Lung (tissue), 12 donors: ENCODE measurements around the gene COBL. TPM values are rescaled to one million over a fixed set of nuclear protein-coding genes. Genes with fewer than 3 reads are reported as not detected.

ENCODE experiments used
- ATAC-seq: fragments of 200-7000 bp; cut with Tn5 transposase; one replicate; pipeline ENCODE4 v1.9.1; 2020; ENCODE audit warnings: moderate number of reproducible peaks; ENCODE audit not compliant: insufficient read depth, low FRiP score
- DNase-seq, 3 donors: peaks; one replicate each; pipeline ENCODE4 v3.0.0-alpha.2; 2013 to 2017
- H3K27ac ChIP-seq, 2 donors: one replicate each; pipeline ENCODE4 v1.5.1; 2013; ENCODE audit warnings: mild to moderate bottlenecking in 2 of 2, moderate library complexity in 2 of 2, control low read depth in 1 of 2, inconsistent platforms in 1 of 2, low read depth in 1 of 2, low read length in 1 of 2
- H3K27me3 ChIP-seq, 3 donors: one replicate each; pipeline ENCODE4 v1.5.1; 2013; ENCODE audit warnings: low read length in 2 of 3; ENCODE audit not compliant: control insufficient read depth in 3 of 3, insufficient read depth in 3 of 3
- H3K36me3 ChIP-seq, 4 donors: one replicate each; pipeline ENCODE4 v1.5.1; 2013; ENCODE audit warnings: low read length in 4 of 4, mild to moderate bottlenecking in 1 of 4, moderate library complexity in 1 of 4; ENCODE audit not compliant: control insufficient read depth in 4 of 4, insufficient read depth in 4 of 4
- H3K4me1 ChIP-seq, 5 donors: one replicate each; pipeline ENCODE4 v1.5.1; 2013; ENCODE audit warnings: low read length in 5 of 5, mild to moderate bottlenecking in 2 of 5, moderate library complexity in 1 of 5; ENCODE audit not compliant: control insufficient read depth in 5 of 5, insufficient read depth in 5 of 5
- H3K4me3 ChIP-seq: one replicate; pipeline ENCODE4 v1.5.1; 2013; ENCODE audit warnings: mild to moderate bottlenecking, control low read depth, moderate library complexity
- H3K9ac ChIP-seq, 2 donors: one replicate each; pipeline ENCODE4 v1.5.1; 2013; ENCODE audit warnings: low read length in 2 of 2, control low read depth in 1 of 2; ENCODE audit not compliant: insufficient read depth in 1 of 2
- H3K9me3 ChIP-seq, 4 donors: one replicate each; pipeline ENCODE4 v1.5.1; 2013; ENCODE audit warnings: low read length in 3 of 4, mild to moderate bottlenecking in 1 of 4, moderate library complexity in 1 of 4; ENCODE audit not compliant: control insufficient read depth in 4 of 4, insufficient read depth in 3 of 4
- WGBS, 2 donors: extraction: QIAGEN DNeasy Blood & Tissue Kit; methylation state at CpG; one replicate each; pipeline ENCODE4 v1.1.7; 2013; 5-methylcytosine and 5-hydroxymethylcytosine counted together
- polyA plus RNA-seq, 2 donors: library from polyadenylated mRNA; stranded (reverse); fragments of 200-250 nt; gene quantifications; one replicate each; pipeline ENCODE4 v1.2.1, GENCODE V29; 2013
- total RNA-seq, 2 donors: library from RNA; depleted of rRNA in 1 of 2; stranded (reverse); fragments of >200 nt in 1 of 2; gene quantifications; one replicate each; pipeline ENCODE4 v1.2.1, GENCODE V29; 2014 to 2021
- TF ChIP-seq, protein P1 (sequence below): IDR thresholded peaks from 2 replicates; pipeline ENCODE4 v1.5.1; 2012; ENCODE audit warnings: mild to moderate bottlenecking; ENCODE audit errors: control extremely low read depth, extremely low read depth
- donor health status: control.
- donor health status: control.
- donor health status: Bipolar disorder and iron deficiency.
- donor health status: healthy.
- donor health status: DM: yes; HTN: yes; CAD: no.

The COBL gene
- total and polyA plus RNA-seq, 4 donors: 6.3 to 38.1 (median 15.0) TPM

DNA sequence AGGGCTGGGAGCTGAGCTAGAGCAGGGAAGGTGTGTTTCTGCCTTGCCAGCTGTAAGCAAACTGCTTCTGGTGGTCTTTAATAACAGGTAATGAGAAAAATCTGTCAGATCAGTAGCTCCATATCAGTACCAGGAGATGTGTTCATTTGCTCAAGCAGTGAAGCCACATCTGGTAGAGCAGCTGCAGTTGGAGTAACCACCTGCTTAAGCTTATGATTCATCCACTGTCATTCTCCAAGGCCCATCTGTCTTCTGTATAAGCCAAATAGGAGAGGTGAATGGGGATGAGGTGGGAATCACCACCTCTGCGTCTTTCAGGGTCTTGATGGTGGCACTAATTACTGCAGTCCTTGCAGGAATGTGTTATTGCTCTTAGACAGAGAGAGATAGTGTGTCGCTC lies 18.4 kb upstream of the COBL start:
- DNase-seq (no peak), ATAC-seq (no peak)
- H3K36me3 ChIP-seq: no peaks in the 10 kb centered on the region
- H3K27me3 ChIP-seq: no peaks in the 10 kb centered on the region
- WGBS, 2 donors: 86 to 97% methylated on average over 2 of the region's 2 CpGs
- no peaks in the 10 kb centered on the region for H3K4me1 ChIP-seq
- no peak overlapping the region for H3K4me3 ChIP-seq
- H3K9ac ChIP-seq: no peak overlapping the region
- H3K27ac ChIP-seq: no peak overlapping the region
- TF ChIP-seq, protein P1, sequence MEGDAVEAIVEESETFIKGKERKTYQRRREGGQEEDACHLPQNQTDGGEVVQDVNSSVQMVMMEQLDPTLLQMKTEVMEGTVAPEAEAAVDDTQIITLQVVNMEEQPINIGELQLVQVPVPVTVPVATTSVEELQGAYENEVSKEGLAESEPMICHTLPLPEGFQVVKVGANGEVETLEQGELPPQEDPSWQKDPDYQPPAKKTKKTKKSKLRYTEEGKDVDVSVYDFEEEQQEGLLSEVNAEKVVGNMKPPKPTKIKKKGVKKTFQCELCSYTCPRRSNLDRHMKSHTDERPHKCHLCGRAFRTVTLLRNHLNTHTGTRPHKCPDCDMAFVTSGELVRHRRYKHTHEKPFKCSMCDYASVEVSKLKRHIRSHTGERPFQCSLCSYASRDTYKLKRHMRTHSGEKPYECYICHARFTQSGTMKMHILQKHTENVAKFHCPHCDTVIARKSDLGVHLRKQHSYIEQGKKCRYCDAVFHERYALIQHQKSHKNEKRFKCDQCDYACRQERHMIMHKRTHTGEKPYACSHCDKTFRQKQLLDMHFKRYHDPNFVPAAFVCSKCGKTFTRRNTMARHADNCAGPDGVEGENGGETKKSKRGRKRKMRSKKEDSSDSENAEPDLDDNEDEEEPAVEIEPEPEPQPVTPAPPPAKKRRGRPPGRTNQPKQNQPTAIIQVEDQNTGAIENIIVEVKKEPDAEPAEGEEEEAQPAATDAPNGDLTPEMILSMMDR: no peak
- no peaks in the 10 kb centered on the region for H3K9me3 ChIP-seq

- ATAC-seq: no peak
- H3K9me3 ChIP-seq: no peaks in the 10 kb centered on the region
- 89 to 92% methylated on average over 4 of the region's 4 CpGs for WGBS, 2 donors
These were observed 13.2 kb upstream of the COBL start for GRCh38 chr7:51329696-51330263.

DNA sequence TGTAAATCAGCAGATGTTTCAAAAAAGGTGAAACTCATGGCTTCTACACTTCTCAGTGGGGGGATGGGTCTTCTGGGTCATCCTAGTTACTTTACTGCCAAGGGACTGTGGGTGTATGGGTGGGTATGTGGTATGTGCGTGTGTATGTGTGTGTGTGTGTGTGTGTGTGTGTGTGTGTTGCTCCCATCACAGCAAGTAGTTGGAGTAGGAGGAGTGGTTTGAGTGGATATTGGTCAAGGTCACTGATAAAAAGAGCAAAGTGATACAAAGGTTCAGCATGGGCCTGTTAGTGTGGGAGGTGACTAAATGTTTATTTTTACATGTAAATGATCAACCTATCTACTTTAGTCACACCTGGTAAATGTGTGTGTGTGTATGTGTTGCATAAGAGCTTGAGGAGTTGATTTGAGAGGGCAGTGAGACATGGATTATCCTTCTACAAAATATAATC lies 11.8 kb upstream of the COBL start:
- H3K9ac ChIP-seq: no peak overlapping the region
- no peak for ATAC-seq
- H3K4me1 ChIP-seq: peaks cover 0 to 5% (median 0%) of the 10 kb centered on the region in 5 donors
- TF ChIP-seq, protein P1: no peak
- H3K27me3 ChIP-seq: peaks cover 0 to 3% (median 3%) of the 10 kb centered on the region in 3 donors
- H3K36me3 ChIP-seq: no peaks in the 10 kb centered on the region
- H3K4me3 ChIP-seq: no peak overlapping the region
- no peak overlapping the region for H3K27ac ChIP-seq
- no peak for DNase-seq
- H3K9me3 ChIP-seq: no peaks in the 10 kb centered on the region
- WGBS, 2 donors: 79 to 88% methylated on average over 1 of the region's 1 CpG

More at GRCh38 chr7:51329696-51330263, 13.2 kb upstream of the COBL start:
- H3K9ac ChIP-seq: no peak overlapping the region
- H3K4me3 ChIP-seq: no peak overlapping the region
- peaks cover 0 to 3% (median 3%) of the 10 kb centered on the region in 3 donors for H3K27me3 ChIP-seq
- TF ChIP-seq, protein P1: no peak
- no peaks in the 10 kb centered on the region for H3K36me3 ChIP-seq
- H3K4me1 ChIP-seq: peaks cover 0 to 2% (median 0%) of the 10 kb centered on the region in 5 donors
- no peak overlapping the region for H3K27ac ChIP-seq
- no peak for DNase-seq
